ENCODE results near the gene ISY1.
A peak's percentile ranks its signal among the peaks of the same experiment; 100 is the strongest.
"Not testable (repeated sequence)": the region's sequence is repeated elsewhere in the genome, so short reads cannot be mapped to it uniquely, and the experiment has no call there.

ISY1 gene

GRCh38 chr3:129160891-129161859, at the start of gene ISY1:
Gene ISY1, minus strand, starts transcription at chr3:129161063. Its CDS starts 88 bp downstream, at chr3:129160975.
- peak; percentile 97 for DNase-seq (ENCODE audit: low spot score)

- no peak for DNase-seq (ENCODE audit: low spot score)
Observed at GRCh38 chr3:129207479-129207878, 46.6 kb upstream of the ISY1 start.

- DNase-seq (ENCODE audit: low spot score), result no peak
Observed at GRCh38 chr3:129205109-129205832, 44.4 kb upstream of the ISY1 start.

GRCh38 chr3:129204473-129204872, 43.6 kb upstream of the ISY1 start:
- DNase-seq (ENCODE audit: low spot score), result no peak

GRCh38 chr3:129199366-129199765, 38.5 kb upstream of the ISY1 start:
- DNase-seq (ENCODE audit: low spot score), result no peak

- DNase-seq (ENCODE audit: low spot score), result no peak
Observed at GRCh38 chr3:129197321-129197720, 36.5 kb upstream of the ISY1 start.

- DNase-seq (ENCODE audit: low spot score), result no peak
Observed at GRCh38 chr3:129196601-129197000, 35.7 kb upstream of the ISY1 start.

GRCh38 chr3:129195731-129196256, 34.9 kb upstream of the ISY1 start:
- DNase-seq (ENCODE audit: low spot score), result peak; percentile 91

GRCh38 chr3:129189793-129190192, 28.9 kb upstream of the ISY1 start:
- DNase-seq (ENCODE audit: low spot score), result not testable (repeated sequence)

GRCh38 chr3:129187857-129188256, 27.0 kb upstream of the ISY1 start:
- DNase-seq (ENCODE audit: low spot score), result no peak

- no peak for DNase-seq (ENCODE audit: low spot score)
Observed at GRCh38 chr3:129185783-129186182, 24.9 kb upstream of the ISY1 start.

GRCh38 chr3:129184784-129185542, 24.1 kb upstream of the ISY1 start:
- DNase-seq (ENCODE audit: low spot score), result not testable (repeated sequence)

GRCh38 chr3:129184396-129184657, 23.5 kb upstream of the ISY1 start:
- DNase-seq (ENCODE audit: low spot score), result peak; percentile 37

- DNase-seq (ENCODE audit: low spot score), result peak; percentile 99
Observed at GRCh38 chr3:129183569-129184395, 22.9 kb upstream of the ISY1 start, which contains the start of gene CNBP. Gene CNBP, minus strand, starts transcription at chr3:129183896. Its CDS starts 12,139 bp downstream, at chr3:129171757.

- peak; percentile 47 for DNase-seq (ENCODE audit: low spot score)
Observed at GRCh38 chr3:129182390-129183185, 21.7 kb upstream of the ISY1 start.

- DNase-seq (ENCODE audit: low spot score), result no peak
Observed at GRCh38 chr3:129181819-129182218, 21.0 kb upstream of the ISY1 start.

GRCh38 chr3:129180461-129180860, 19.6 kb upstream of the ISY1 start:
- DNase-seq (ENCODE audit: low spot score), result no peak

GRCh38 chr3:129176051-129176450, 15.2 kb upstream of the ISY1 start:
- no peak for DNase-seq (ENCODE audit: low spot score)

- DNase-seq (ENCODE audit: low spot score), result no peak
Observed at GRCh38 chr3:129173725-129174124, 12.9 kb upstream of the ISY1 start.

- no peak for DNase-seq (ENCODE audit: low spot score)
Observed at GRCh38 chr3:129173206-129173605, 12.3 kb upstream of the ISY1 start.

Data from AG20443 (cell line).